Testis (tissue), 2 donors: ENCODE measurements around the gene RASGRF1.

Source experiments
- POLR2A ChIP-seq: fragments of 450-650 bp; IDR thresholded peaks from one replicate; pipeline ENCODE4 v1.6.1; 2017; ENCODE audit warnings: antibody characterized with exemption, mild to moderate bottlenecking, moderate library complexity
- TF ChIP-seq, protein P1 (sequence below), 3 experiments: fragments of 450-650 bp in 2 of 3; fragments of 200-600 bp in 1 of 3; sonication (generic) in 1 of 3; IDR thresholded peaks; one replicate each; pipeline ENCODE4 v1.5.1; 2016 to 2019; ENCODE audit warnings: antibody characterized with exemption in 3 of 3, mild to moderate bottlenecking in 2 of 3, moderate library complexity in 1 of 3

DNA sequence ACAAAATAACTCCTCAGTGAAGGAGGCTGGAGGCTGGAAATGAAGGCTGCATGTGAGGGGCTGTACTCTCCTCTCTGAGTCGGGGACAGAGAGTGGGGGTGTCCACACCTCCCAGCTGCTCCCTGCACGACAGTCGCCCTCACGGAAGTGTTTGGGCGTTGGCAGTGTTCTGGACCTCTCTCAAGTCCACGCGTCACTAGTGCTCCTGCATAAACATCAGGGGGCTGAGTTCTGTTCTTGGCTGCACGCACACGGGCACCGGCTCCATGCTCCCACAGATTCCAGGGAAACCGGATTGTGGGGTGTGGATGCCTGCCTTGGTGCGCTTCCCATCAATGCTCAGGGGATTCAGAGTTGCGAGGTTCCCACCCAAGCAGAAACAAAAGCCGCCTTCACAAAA lies 7.4 kb downstream of the RASGRF1 start:
- TF ChIP-seq, protein P1, sequence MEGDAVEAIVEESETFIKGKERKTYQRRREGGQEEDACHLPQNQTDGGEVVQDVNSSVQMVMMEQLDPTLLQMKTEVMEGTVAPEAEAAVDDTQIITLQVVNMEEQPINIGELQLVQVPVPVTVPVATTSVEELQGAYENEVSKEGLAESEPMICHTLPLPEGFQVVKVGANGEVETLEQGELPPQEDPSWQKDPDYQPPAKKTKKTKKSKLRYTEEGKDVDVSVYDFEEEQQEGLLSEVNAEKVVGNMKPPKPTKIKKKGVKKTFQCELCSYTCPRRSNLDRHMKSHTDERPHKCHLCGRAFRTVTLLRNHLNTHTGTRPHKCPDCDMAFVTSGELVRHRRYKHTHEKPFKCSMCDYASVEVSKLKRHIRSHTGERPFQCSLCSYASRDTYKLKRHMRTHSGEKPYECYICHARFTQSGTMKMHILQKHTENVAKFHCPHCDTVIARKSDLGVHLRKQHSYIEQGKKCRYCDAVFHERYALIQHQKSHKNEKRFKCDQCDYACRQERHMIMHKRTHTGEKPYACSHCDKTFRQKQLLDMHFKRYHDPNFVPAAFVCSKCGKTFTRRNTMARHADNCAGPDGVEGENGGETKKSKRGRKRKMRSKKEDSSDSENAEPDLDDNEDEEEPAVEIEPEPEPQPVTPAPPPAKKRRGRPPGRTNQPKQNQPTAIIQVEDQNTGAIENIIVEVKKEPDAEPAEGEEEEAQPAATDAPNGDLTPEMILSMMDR (IDR thresholded peaks at IDR 0.05): no peak
- no peak for TF ChIP-seq POLR2A
